Measurements from ENCODE around the gene EMC9. TPM values are rescaled to one million over a fixed set of nuclear protein-coding genes. Genes with fewer than 3 reads are reported as not detected.

The EMC9 gene
- polyA plus RNA-seq, 1 donor (not counting 4 experiments of a cell fraction or from before 2014, with no cell fraction given): 11.0 TPM

GRCh38 chr14:24135584-24135833 lies 5.9 kb downstream of the EMC9 start:
- dilution Hi-C loops (cut with MboI; ENCODE audit: extremely low pct_ligation_motif_present, low sequenced_read_pairs): no loop called here
- Histone ChIP-seq H3K4me1 (ENCODE audit: control insufficient read depth, extremely low read depth, insufficient read depth, low read length) (peaks cover 28% of the 10 kb centered on the region), H3K9me1 (ENCODE audit: control insufficient read depth, extremely low read depth, insufficient read depth, low read length) (peaks cover 2% of the 10 kb centered on the region), H3K36me3 (ENCODE audit: control insufficient read depth in 2 of 2, extremely low read depth in 1 of 2, insufficient read depth in 2 of 2, low read length in 2 of 2) (peaks cover 12 to 21% of the 10 kb centered on the region in 2 experiments), H4K20me1 (ENCODE audit: control insufficient read depth, extremely low read depth, insufficient read depth, low read length) (no peaks in the 10 kb centered on the region), H3K79me2 (ENCODE audit: control insufficient read depth, insufficient read depth, low read length) (peaks cover 25% of the 10 kb centered on the region), H3K9ac (ENCODE audit: control insufficient read depth, extremely low read depth, insufficient read depth, low read length) (peak overlapping the region; percentile 25), H3K9me3 (ENCODE audit: control insufficient read depth, low read depth, low read length) (no peaks in the 10 kb centered on the region), H2AFZ (ENCODE audit: control insufficient read depth, low read length) (peak overlapping the region; percentile 38), H3K27ac (ENCODE audit: control insufficient read depth, insufficient read depth, low read length) (no peak overlapping the region), H3K4me2 (ENCODE audit: control insufficient read depth, extremely low read depth, insufficient read depth, low read depth, low read length) (peak overlapping the region; percentile 68), H3K27me3 (ENCODE audit: control insufficient read depth, extremely low read depth, insufficient read depth, low read length) (no peaks in the 10 kb centered on the region), H3K4me3 (ENCODE audit: control insufficient read depth in 2 of 3, extremely low read depth in 1 of 3, insufficient read depth in 2 of 3, low read depth in 1 of 3, low read length in 3 of 3) (peak overlapping the region; percentile 49 to 88 (median 85))
- no peak for DNase-seq (ENCODE audit: low read depth, low spot score)
- TF ChIP-seq, protein P1, sequence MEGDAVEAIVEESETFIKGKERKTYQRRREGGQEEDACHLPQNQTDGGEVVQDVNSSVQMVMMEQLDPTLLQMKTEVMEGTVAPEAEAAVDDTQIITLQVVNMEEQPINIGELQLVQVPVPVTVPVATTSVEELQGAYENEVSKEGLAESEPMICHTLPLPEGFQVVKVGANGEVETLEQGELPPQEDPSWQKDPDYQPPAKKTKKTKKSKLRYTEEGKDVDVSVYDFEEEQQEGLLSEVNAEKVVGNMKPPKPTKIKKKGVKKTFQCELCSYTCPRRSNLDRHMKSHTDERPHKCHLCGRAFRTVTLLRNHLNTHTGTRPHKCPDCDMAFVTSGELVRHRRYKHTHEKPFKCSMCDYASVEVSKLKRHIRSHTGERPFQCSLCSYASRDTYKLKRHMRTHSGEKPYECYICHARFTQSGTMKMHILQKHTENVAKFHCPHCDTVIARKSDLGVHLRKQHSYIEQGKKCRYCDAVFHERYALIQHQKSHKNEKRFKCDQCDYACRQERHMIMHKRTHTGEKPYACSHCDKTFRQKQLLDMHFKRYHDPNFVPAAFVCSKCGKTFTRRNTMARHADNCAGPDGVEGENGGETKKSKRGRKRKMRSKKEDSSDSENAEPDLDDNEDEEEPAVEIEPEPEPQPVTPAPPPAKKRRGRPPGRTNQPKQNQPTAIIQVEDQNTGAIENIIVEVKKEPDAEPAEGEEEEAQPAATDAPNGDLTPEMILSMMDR (optimal IDR thresholded peaks at IDR 0.05 in 1 of 3, IDR thresholded peaks at IDR 0.05 in 1 of 3, conservative IDR thresholded peaks at IDR 0.05 in 1 of 3; ENCODE audit: extremely low read depth in 1 of 3, insufficient read depth in 2 of 3, low read length in 3 of 3): no peak
- no peak for TF ChIP-seq EZH2 (IDR thresholded peaks at IDR 0.05; ENCODE audit: low read length)
- no peak for FAIRE-seq

GRCh38 chr14:24133735-24134134 lies 7.7 kb downstream of the EMC9 start:
- DNase-seq (ENCODE audit: low read depth, low spot score): no peak
- TF ChIP-seq, protein P1 (optimal IDR thresholded peaks at IDR 0.05 in 1 of 3, IDR thresholded peaks at IDR 0.05 in 1 of 3, conservative IDR thresholded peaks at IDR 0.05 in 1 of 3; ENCODE audit: extremely low read depth in 1 of 3, insufficient read depth in 2 of 3, low read length in 3 of 3): no peak
- TF ChIP-seq EZH2 (IDR thresholded peaks at IDR 0.05; ENCODE audit: low read length): no peak

More at GRCh38 chr14:24133735-24134134, 7.7 kb downstream of the EMC9 start:
- Histone ChIP-seq H3K4me3 (ENCODE audit: control insufficient read depth in 2 of 3, extremely low read depth in 1 of 3, insufficient read depth in 2 of 3, low read depth in 1 of 3, low read length in 3 of 3) (no peak overlapping the region), H3K9me3 (ENCODE audit: control insufficient read depth, low read depth, low read length) (no peaks in the 10 kb centered on the region), H3K27me3 (ENCODE audit: control insufficient read depth, extremely low read depth, insufficient read depth, low read length) (no peaks in the 10 kb centered on the region), H3K9ac (ENCODE audit: control insufficient read depth, extremely low read depth, insufficient read depth, low read length) (no peak overlapping the region), H3K9me1 (ENCODE audit: control insufficient read depth, extremely low read depth, insufficient read depth, low read length) (no peaks in the 10 kb centered on the region), H3K79me2 (ENCODE audit: control insufficient read depth, insufficient read depth, low read length) (peaks cover 10% of the 10 kb centered on the region), H3K4me1 (ENCODE audit: control insufficient read depth, extremely low read depth, insufficient read depth, low read length) (peaks cover 22% of the 10 kb centered on the region), H3K27ac (ENCODE audit: control insufficient read depth, insufficient read depth, low read length) (no peak overlapping the region), H3K36me3 (ENCODE audit: control insufficient read depth in 2 of 2, extremely low read depth in 1 of 2, insufficient read depth in 2 of 2, low read length in 2 of 2) (peaks cover 9 to 14% of the 10 kb centered on the region in 2 experiments), H4K20me1 (ENCODE audit: control insufficient read depth, extremely low read depth, insufficient read depth, low read length) (no peaks in the 10 kb centered on the region), H2AFZ (ENCODE audit: control insufficient read depth, low read length) (no peak overlapping the region), H3K4me2 (ENCODE audit: control insufficient read depth, extremely low read depth, insufficient read depth, low read depth, low read length) (no peak overlapping the region)
- dilution Hi-C loops (cut with MboI; ENCODE audit: extremely low pct_ligation_motif_present, low sequenced_read_pairs): no loop called here
- no peak for FAIRE-seq
